Retinal pigment epithelial cell (primary cell): Measurements from ENCODE around the gene ARL13B.
"Not testable (repeated sequence)": the region's sequence is repeated elsewhere in the genome, so short reads cannot be mapped to it uniquely, and the experiment has no call there.

Source experiments
- DNase-seq: peaks from one replicate; pipeline ENCODE4 v3.0.0-alpha.2; 2010; ENCODE audit warnings: low read depth
- H3K4me3 ChIP-seq: 2 replicates; pipeline ENCODE4 v1.5.1; 2011; ENCODE audit warnings: mild to moderate bottlenecking, low read length, control low read depth, moderate library complexity
- CTCF ChIP-seq: conservative IDR thresholded peaks from 2 replicates; pipeline ENCODE4 v1.5.1; 2011; ENCODE audit warnings: low read depth, low read length, control low read depth, inconsistent platforms

ARL13B gene

GRCh38 chr3:94043285-94043684 lies 63.3 kb downstream of the ARL13B start:
- H3K4me3 ChIP-seq, result no peak overlapping the region
- TF ChIP-seq CTCF, result no peak
- DNase-seq, result no peak

- H3K4me3 ChIP-seq, DNase-seq: not testable (repeated sequence)
Measured at GRCh38 chr3:94044100-94044936, 64.4 kb downstream of the ARL13B start.

GRCh38 chr3:94046533-94046932 lies 66.6 kb downstream of the ARL13B start:
- DNase-seq, result no peak
- no peak overlapping the region for H3K4me3 ChIP-seq
- TF ChIP-seq CTCF, result no peak

GRCh38 chr3:94049267-94049666 lies 69.3 kb downstream of the ARL13B start:
- no peak for DNase-seq
- no peak for TF ChIP-seq CTCF
- no peak overlapping the region for H3K4me3 ChIP-seq

GRCh38 chr3:94050546-94050945 lies 70.6 kb downstream of the ARL13B start:
- DNase-seq, result no peak
- no peak for TF ChIP-seq CTCF
- H3K4me3 ChIP-seq, result no peak overlapping the region

GRCh38 chr3:94061297-94061696 lies 81.3 kb downstream of the ARL13B start:
- no peak for TF ChIP-seq CTCF
- no peak overlapping the region for H3K4me3 ChIP-seq
- no peak for DNase-seq

DNA sequence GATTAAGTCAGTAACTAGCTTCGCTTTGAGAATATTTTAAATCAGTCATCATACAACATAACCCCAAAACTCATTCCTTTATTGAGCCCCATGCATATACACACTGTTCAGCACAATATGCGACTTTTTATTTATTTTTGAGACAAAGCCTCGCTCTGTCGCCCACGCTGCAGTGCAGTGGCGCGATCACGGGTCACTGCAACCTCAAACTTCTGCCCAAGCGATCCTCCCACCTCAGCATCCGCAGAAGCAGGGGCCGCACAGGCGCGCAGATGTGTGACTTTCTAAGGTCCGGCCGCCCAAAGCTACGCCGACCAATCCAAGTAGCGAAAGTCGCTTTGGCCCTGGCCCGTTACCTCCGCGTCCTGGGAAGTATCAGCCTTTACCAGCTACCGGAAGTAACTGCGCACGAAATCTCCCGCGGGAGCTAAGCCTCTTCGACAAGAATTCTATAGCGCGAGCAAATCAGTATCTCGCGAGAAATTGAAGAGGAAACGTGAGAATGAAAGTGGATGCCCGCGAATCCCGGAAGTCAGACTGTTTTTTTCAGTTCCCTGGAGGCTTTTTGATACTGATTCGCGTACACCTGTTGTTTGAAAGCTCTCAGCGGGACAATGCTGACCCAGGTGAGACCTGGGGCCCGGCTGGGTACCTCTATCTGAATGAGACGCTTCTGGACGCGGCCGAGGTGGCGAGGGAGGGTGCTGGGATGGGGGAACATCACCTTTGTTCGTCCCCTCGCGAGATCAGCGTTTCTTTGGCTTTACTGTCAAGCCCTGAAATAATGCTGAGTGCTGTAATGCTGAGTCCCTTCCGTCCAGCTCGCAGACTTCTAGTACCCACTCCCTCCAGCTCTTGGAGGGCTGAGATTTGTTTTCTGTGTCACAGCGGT lies 82.8 kb downstream of the ARL13B start, which contains the start of the genes DHFR2 and NSUN3:
TSS of gene DHFR2 (minus strand) at position 404 of the 892 bp plus-strand sequence. CDS start 1,405 bp downstream, outside the sequence.
TSS of gene NSUN3 (plus strand) at position 549 of the 892 bp plus-strand sequence. CDS start at position 615, 66 bp downstream.
- no peak for TF ChIP-seq CTCF
- H3K4me3 ChIP-seq, result peak within 1 kb of the TSS; percentile 79
- peak; percentile 93 for DNase-seq
